ENCODE measurements around the gene HAPLN2. TPM values are rescaled to one million over a fixed set of nuclear protein-coding genes. Genes with fewer than 3 reads are reported as not detected.
A peak's percentile ranks its signal among the peaks of the same experiment; 100 is the strongest.

HAPLN2 gene
- total and polyA plus RNA-seq, 8 donors, result 0.38 to 0.46 TPM; not detected in 6

- Histone ChIP-seq H3K4me1 (peaks cover 0 to 4% (median 4%) of the 10 kb centered on the region in 3 donors), H3K36me3 (no peaks in the 10 kb centered on the region), H3K9me3 (no peaks in the 10 kb centered on the region), H3K27me3 (peaks cover 0 to 6% (median 0%) of the 10 kb centered on the region in 4 donors), H3K4me3 (no peak overlapping the region), H3K27ac (no peak overlapping the region)
- peak in 3 of 4 donors; percentile 34 to 74 (median 57) for ATAC-seq
- WGBS, 2 donors, result 42 to 46% methylated on average over 16 of the region's 16 CpGs
- no peak for TF ChIP-seq CTCF (IDR thresholded peaks at IDR 0.05)
- FAIRE-seq, result no peak
- DNase-seq, result peak in 1 of 6 donors; percentile 61
- intact Hi-C loops (cut with DNase I), result no loop called here
Observed at GRCh38 chr1:156652131-156652991, 33.1 kb downstream of the HAPLN2 start.

- intact Hi-C loops (cut with DNase I), result no loop called here
- Histone ChIP-seq H3K9me3 (no peaks in the 10 kb centered on the region), H3K27me3 (peaks cover 0 to 6% (median 0%) of the 10 kb centered on the region in 4 donors), H3K36me3 (no peaks in the 10 kb centered on the region), H3K4me1 (peaks cover 0 to 8% (median 4%) of the 10 kb centered on the region in 3 donors), H3K4me3 (no peak overlapping the region), H3K27ac (no peak overlapping the region)
- no peak for ATAC-seq
- 67 to 81% methylated on average over 8 to 9 of the region's 9 CpGs for WGBS, 2 donors
- FAIRE-seq, result no peak
- DNase-seq, result no peak
- no peak for TF ChIP-seq CTCF (IDR thresholded peaks at IDR 0.05)
Observed at GRCh38 chr1:156652992-156653355, 33.8 kb downstream of the HAPLN2 start.

GRCh38 chr1:156654700-156655099, 35.5 kb downstream of the HAPLN2 start:
- intact Hi-C loops (cut with DNase I), result loop anchor here in 1 of 3 donors (5.0 kb wide), 1 partner anchor 32 kb away; no protein-coding TSS in a partner anchor
- H3K9me3 ChIP-seq, result no peaks in the 10 kb centered on the region
- FAIRE-seq (no peak), DNase-seq (no peak), ATAC-seq (no peak)
- no peak overlapping the region for H3K27ac ChIP-seq
- H3K27me3 ChIP-seq, result peaks cover 0 to 6% (median 0%) of the 10 kb centered on the region in 4 donors
- H3K4me3 ChIP-seq, result no peak overlapping the region
- WGBS, 2 donors, result 57 to 61% methylated on average over 1 of the region's 1 CpG
- H3K4me1 ChIP-seq, result peaks cover 4 to 11% (median 8%) of the 10 kb centered on the region in 3 donors
- no peak for TF ChIP-seq CTCF (IDR thresholded peaks at IDR 0.05)
- no peaks in the 10 kb centered on the region for H3K36me3 ChIP-seq

- WGBS, 2 donors, result 57 to 81% methylated on average over 2 of the region's 2 CpGs
- ATAC-seq (no peak), FAIRE-seq (no peak), DNase-seq (no peak)
- no peak for TF ChIP-seq CTCF (IDR thresholded peaks at IDR 0.05)
- peaks cover 0 to 6% (median 0%) of the 10 kb centered on the region in 4 donors for H3K27me3 ChIP-seq
- no peaks in the 10 kb centered on the region for H3K36me3 ChIP-seq
- H3K27ac ChIP-seq, result no peak overlapping the region
- intact Hi-C loops (cut with DNase I), result loop anchor here in 1 of 3 donors (5.0 kb wide), 1 partner anchor 33 kb away; no protein-coding TSS in a partner anchor
- no peaks in the 10 kb centered on the region for H3K9me3 ChIP-seq
- peaks cover 5 to 15% (median 10%) of the 10 kb centered on the region in 3 donors for H3K4me1 ChIP-seq
- no peak overlapping the region for H3K4me3 ChIP-seq
Observed at GRCh38 chr1:156655151-156655903, 36.1 kb downstream of the HAPLN2 start.
